ENCODE measurements around the gene LYRM4. TPM values are rescaled to one million over a fixed set of nuclear protein-coding genes. Genes with fewer than 3 reads are reported as not detected.

LYRM4 gene
- polyA plus RNA-seq, 4 donors = 36.1 to 43.7 (median 42.7) TPM

DNA sequence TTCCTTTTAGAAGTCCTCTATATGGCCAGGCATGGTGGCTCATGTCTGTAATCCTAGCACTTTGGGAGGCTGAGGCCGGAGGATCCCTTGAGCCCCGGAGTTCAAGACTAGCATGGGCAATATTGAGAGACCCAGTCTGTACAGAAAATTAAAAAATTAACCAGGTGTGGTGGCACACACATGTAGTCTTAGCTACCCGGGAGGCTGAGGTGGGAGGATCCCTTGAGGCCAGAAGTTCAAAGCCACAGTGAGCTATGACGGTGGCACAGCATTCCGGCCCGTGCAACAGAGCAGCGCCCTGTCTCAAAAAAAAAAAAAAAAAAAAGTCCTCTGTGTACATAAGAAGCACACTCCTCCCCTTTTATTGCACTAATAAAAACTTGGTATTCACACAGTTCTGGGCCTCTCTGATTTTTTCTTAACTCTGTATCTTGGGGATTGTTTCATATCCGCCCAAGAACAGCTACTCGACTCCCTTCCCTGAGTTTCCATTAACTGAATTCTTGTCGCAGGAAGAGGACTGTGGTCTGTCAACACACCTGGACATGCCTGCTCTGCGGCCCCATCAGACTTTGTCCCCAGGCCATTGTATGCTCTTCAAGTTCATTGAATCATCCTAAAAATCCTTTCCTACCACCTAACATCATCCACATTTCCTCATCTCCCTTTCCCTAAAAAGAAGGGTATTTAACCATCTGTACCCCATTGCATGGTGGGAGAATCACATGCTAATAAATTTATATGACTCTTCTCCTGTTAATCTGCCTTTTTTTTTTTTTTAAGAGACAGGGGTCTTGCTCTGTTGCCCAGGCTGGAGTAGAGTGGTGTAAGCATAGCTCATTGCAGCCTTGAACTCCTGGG is 201.5 kb downstream of the LYRM4 start:
- DNase-seq (ENCODE audit: low read depth in 4 of 4, low spot score in 2 of 4) = no peak

Other genes starting within 250 kb of the LYRM4 start
- gene PPP1R3G, start 175.6 kb downstream of the LYRM4 start, polyA plus RNA-seq (ENCODE audit: insufficient read length in 4 of 4) = 1 to 10 TPM; 2.2 to 3.4 (median 2.3) TPM
- gene FARS2, start 563 bp upstream of the LYRM4 start, polyA plus RNA-seq (ENCODE audit: insufficient read length in 4 of 4) = 10 to 100 TPM; 20.4 to 23.0 (median 21.8) TPM